CD14-positive monocyte (primary cell): ENCODE results near the gene CD4. TPM values are rescaled to one million over a fixed set of nuclear protein-coding genes. Genes with fewer than 3 reads are reported as not detected.

Source experiments
- DNase-seq, 3 donors: peaks; one replicate each; pipeline ENCODE4 v3.0.0-alpha.2; 2011 to 2022
- H2AFZ ChIP-seq: 2 replicates; pipeline ENCODE4 v1.6.0; 2012; ENCODE audit warnings: mild to moderate bottlenecking, low read depth, low read length, inconsistent platforms; ENCODE audit not compliant: insufficient read depth, poor library complexity, severe bottlenecking
- H3K27ac ChIP-seq, 2 donors: 1 replicate in 1 of 2; 2 replicates in 1 of 2; pipeline ENCODE4 v1.5.1; 2012 to 2013; ENCODE audit warnings: low read length in 2 of 2, control low read depth in 1 of 2, inconsistent platforms in 1 of 2, low read depth in 1 of 2, mild to moderate bottlenecking in 1 of 2
- H3K27me3 ChIP-seq, 2 donors: one replicate each; pipeline versions ENCODE4 v1.6.0 to v1.6.1; 2011 to 2013; ENCODE audit warnings: low read length in 2 of 2; ENCODE audit not compliant: control insufficient read depth in 2 of 2, insufficient read depth in 2 of 2
- H3K36me3 ChIP-seq, 2 donors: replicated peaks in 1 of 2; 1 replicate in 1 of 2; 2 replicates in 1 of 2; pipeline versions ENCODE4 v1.5.1 to v1.6.1; 2012 to 2013; ENCODE audit warnings: low read length in 2 of 2, control low read depth in 1 of 2, inconsistent platforms in 1 of 2, mild to moderate bottlenecking in 1 of 2; ENCODE audit not compliant: insufficient read depth in 2 of 2, control insufficient read depth in 1 of 2
- H3K4me1 ChIP-seq, 2 donors: 1 replicate in 1 of 2; 2 replicates in 1 of 2; pipeline versions ENCODE4 v1.5.1 to v1.6.1; 2012 to 2013; ENCODE audit warnings: low read length in 2 of 2, control low read depth in 1 of 2, inconsistent platforms in 1 of 2, mild to moderate bottlenecking in 1 of 2, moderate library complexity in 1 of 2; ENCODE audit not compliant: insufficient read depth in 2 of 2, control insufficient read depth in 1 of 2
- H3K4me2 ChIP-seq: replicated peaks from 2 replicates; pipeline ENCODE3; 2012; ENCODE audit warnings: low read length, moderate library complexity, mild to moderate bottlenecking; ENCODE audit not compliant: poor library complexity, severe bottlenecking; ENCODE audit errors: extremely low read depth
- H3K4me3 ChIP-seq, 3 experiments: fragments of 200-600 bp in 1 of 3; sonication (generic) in 1 of 3; replicated peaks in 1 of 3; 1 replicate in 2 of 3; 2 replicates in 1 of 3; pipeline ENCODE4 v1.5.1; 2011 to 2013; ENCODE audit warnings: low read length in 3 of 3, mild to moderate bottlenecking in 3 of 3, control low read depth in 2 of 3, low read depth in 2 of 3, inconsistent platforms in 1 of 3, moderate library complexity in 1 of 3
- H3K79me2 ChIP-seq: 2 replicates; pipeline ENCODE4 v1.6.0; 2012; ENCODE audit warnings: mild to moderate bottlenecking, control low read depth, inconsistent platforms, low read length, moderate library complexity; ENCODE audit not compliant: insufficient read depth
- H3K9ac ChIP-seq: 2 replicates; pipeline ENCODE4 v1.6.0; 2017; ENCODE audit warnings: low read length, mild to moderate bottlenecking; ENCODE audit not compliant: insufficient read depth, poor library complexity, severe bottlenecking
- H3K9me3 ChIP-seq, 2 donors: replicated peaks in 1 of 2; 1 replicate in 1 of 2; 2 replicates in 1 of 2; pipeline versions ENCODE4 v1.5.1 to v1.6.1; 2012 to 2013; ENCODE audit warnings: low read length in 2 of 2, control low read depth in 1 of 2; ENCODE audit not compliant: control insufficient read depth in 1 of 2, insufficient read depth in 1 of 2
- H4K20me1 ChIP-seq: 2 replicates; pipeline ENCODE4 v1.6.0; 2012; ENCODE audit warnings: mild to moderate bottlenecking, low read length, control low read depth, moderate library complexity; ENCODE audit not compliant: insufficient read depth
- H3K27ac Mint-ChIP-seq, 7 donors: one replicate each; pipeline ENCODE4 v1.8.0; 2020; ENCODE audit warnings: mild to moderate bottlenecking in 7 of 7, mixed read lengths in 7 of 7, moderate library complexity in 6 of 7, inconsistent platforms in 2 of 7
- H3K27me3 Mint-ChIP-seq, 3 donors: one replicate each; pipeline ENCODE4 v1.8.0; 2021 to 2022; ENCODE audit warnings: low read depth in 3 of 3, mild to moderate bottlenecking in 3 of 3, mixed read lengths in 3 of 3, moderate library complexity in 3 of 3, inconsistent platforms in 1 of 3
- H3K36me3 Mint-ChIP-seq, 2 donors: one replicate each; pipeline ENCODE4 v1.8.0; 2020; ENCODE audit warnings: mixed read lengths in 2 of 2, inconsistent platforms in 1 of 2, mild to moderate bottlenecking in 1 of 2
- H3K4me1 Mint-ChIP-seq: one replicate; pipeline ENCODE4 v1.8.0; 2020; ENCODE audit warnings: mild to moderate bottlenecking, mixed read lengths
- H3K4me3 Mint-ChIP-seq, 2 donors: one replicate each; pipeline ENCODE4 v1.8.0; 2020; ENCODE audit warnings: mild to moderate bottlenecking in 2 of 2, mixed read lengths in 2 of 2, moderate library complexity in 1 of 2
- H3K9me3 Mint-ChIP-seq, 7 donors: one replicate each; pipeline ENCODE4 v1.8.0; 2020 to 2022; ENCODE audit warnings: mixed read lengths in 7 of 7, mild to moderate bottlenecking in 6 of 7, moderate library complexity in 6 of 7, inconsistent platforms in 2 of 7
- CTCF ChIP-seq: fragments of 200-600 bp; IDR thresholded peaks from one replicate; pipeline ENCODE4 v1.8.0; 2022; ENCODE audit warnings: antibody characterized with exemption, mild to moderate bottlenecking
- WGBS: methylation state at CpG from one replicate; pipeline ENCODE4 v1.1.5; 2013; ENCODE audit warnings: missing lambda C conversion rate; ENCODE audit not compliant: insufficient coverage; 5-methylcytosine and 5-hydroxymethylcytosine counted together
- intact Hi-C, 2 donors: fragments of 100-400 bp; cut with micrococcal nuclease; formaldehyde crosslinking; loops; one replicate each; pipeline versions ENCODE4 v1.15.0 to v1.15.1; 2023
- polyA plus RNA-seq, 3 donors: library from polyadenylated mRNA; depleted of rRNA in 1 of 3; unstranded in 2 of 3; stranded (reverse) in 1 of 3; fragments of 300-500 nt in 2 of 3; fragments of >200 nt in 1 of 3; fragmentation: Illumina TruSeq in 2 of 3; gene quantifications; 1 replicate in 2 of 3; 2 replicates in 1 of 3; pipeline ENCODE4 v1.2.3, GENCODE V29; 2012 to 2021

CD4 gene
- polyA plus RNA-seq, 3 donors, result 261 to 371 (median 269) TPM

GRCh38 chr12:6819106-6820030, 30.0 kb downstream of the CD4 start:
- peak overlapping the region in 1 of 7 donors; percentile 9 for H3K27ac Mint-ChIP-seq
- peaks cover 5% of the 10 kb centered on the region for H3K79me2 ChIP-seq
- H3K4me3 ChIP-seq, result no peak overlapping the region
- peaks cover 34% of the 10 kb centered on the region for H3K4me1 Mint-ChIP-seq
- H4K20me1 ChIP-seq, result peaks cover 50% of the 10 kb centered on the region
- no peak overlapping the region for H3K27ac ChIP-seq
- peaks cover 3 to 11% (median 9%) of the 10 kb centered on the region in 3 donors for H3K27me3 Mint-ChIP-seq
- WGBS, result 97% methylated on average over 9 of the region's 13 CpGs
- H3K9ac ChIP-seq, result no peak overlapping the region
- peaks cover 56 to 59% of the 10 kb centered on the region in 2 donors for H3K36me3 ChIP-seq
- peaks cover 55 to 63% of the 10 kb centered on the region in 2 donors for H3K36me3 Mint-ChIP-seq
- peaks cover 0 to 2% (median 0%) of the 10 kb centered on the region in 7 donors for H3K9me3 Mint-ChIP-seq
- H2AFZ ChIP-seq, result no peak overlapping the region
- no peaks in the 10 kb centered on the region for H3K9me3 ChIP-seq
- peaks cover 20 to 38% of the 10 kb centered on the region in 2 donors for H3K4me1 ChIP-seq
- intact Hi-C loops, result loop anchor here in 1 of 2 donors (5.0 kb wide), 1 partner anchor 202 kb away; no protein-coding TSS in a partner anchor
- H3K27me3 ChIP-seq, result peaks cover 0 to 6% of the 10 kb centered on the region in 2 donors
- peak in 1 of 3 donors; percentile 1 for DNase-seq
- no peak overlapping the region for H3K4me2 ChIP-seq
- no peak overlapping the region for H3K4me3 Mint-ChIP-seq
- no peak for TF ChIP-seq CTCF

GRCh38 chr12:6820166-6820565, 30.8 kb downstream of the CD4 start:
- Histone ChIP-seq H3K9me3 (no peaks in the 10 kb centered on the region), H3K27me3 (peaks cover 0 to 6% of the 10 kb centered on the region in 2 donors), H3K36me3 (peaks cover 48 to 51% of the 10 kb centered on the region in 2 donors), H3K4me1 (peaks cover 20 to 39% of the 10 kb centered on the region in 2 donors), H3K27ac (peak overlapping the region; percentile 50 to 63), H3K79me2 (peaks cover 5% of the 10 kb centered on the region), H2AFZ (no peak overlapping the region), H3K4me2 (no peak overlapping the region), H3K4me3 (no peak overlapping the region), H4K20me1 (peaks cover 42% of the 10 kb centered on the region), H3K9ac (no peak overlapping the region)
- TF ChIP-seq CTCF, result no peak
- WGBS, result 97% methylated on average over 4 of the region's 5 CpGs
- DNase-seq, result no peak
- peak overlapping the region in 1 of 7 donors; percentile 78 for H3K27ac Mint-ChIP-seq
- peaks cover 0 to 2% (median 0%) of the 10 kb centered on the region in 7 donors for H3K9me3 Mint-ChIP-seq
- H3K4me1 Mint-ChIP-seq, result peaks cover 36% of the 10 kb centered on the region
- intact Hi-C loops, result loop anchor here in 1 of 2 donors (5.0 kb wide), 1 partner anchor 203 kb away; no protein-coding TSS in a partner anchor
- H3K36me3 Mint-ChIP-seq, result peaks cover 54 to 61% of the 10 kb centered on the region in 2 donors
- peaks cover 3 to 16% (median 14%) of the 10 kb centered on the region in 3 donors for H3K27me3 Mint-ChIP-seq
- H3K4me3 Mint-ChIP-seq, result no peak overlapping the region
